ENCODE results near the gene ATXN1.
A peak's percentile ranks its signal among the peaks of the same experiment; 100 is the strongest.
"Not testable (repeated sequence)": the region's sequence is repeated elsewhere in the genome, so short reads cannot be mapped to it uniquely, and the experiment has no call there.

The ATXN1 gene

GRCh38 chr6:16420337-16420714 is 340.9 kb downstream of the ATXN1 start:
- DNase-seq (ENCODE audit: low read depth) = no peak
- no peak overlapping the region for H3K4me3 ChIP-seq (ENCODE audit: low read depth, low read length)

GRCh38 chr6:16419636-16420336 is 341.5 kb downstream of the ATXN1 start:
- no peak overlapping the region for H3K4me3 ChIP-seq (ENCODE audit: low read depth, low read length)

DNA sequence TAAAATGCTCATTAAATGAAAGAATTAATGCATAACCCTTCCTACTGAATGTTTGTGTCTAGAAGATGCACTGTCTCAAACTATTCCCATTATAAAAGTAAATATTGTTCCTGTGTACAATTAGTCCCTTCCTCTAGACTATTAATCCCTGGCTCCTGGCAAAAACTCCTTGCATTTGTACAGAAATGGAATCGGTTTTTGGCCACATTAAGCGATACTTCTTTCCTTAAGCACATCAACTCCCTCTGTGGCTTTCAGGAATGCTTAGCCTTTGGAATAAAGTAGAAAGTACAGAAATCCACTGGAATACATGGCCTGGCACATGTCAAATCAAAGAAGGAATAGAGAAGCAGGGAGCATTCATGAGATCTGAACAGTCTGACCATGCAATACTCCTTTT is 343.1 kb downstream of the ATXN1 start:
- H3K4me3 ChIP-seq (ENCODE audit: low read depth, low read length) = no peak overlapping the region
- DNase-seq (ENCODE audit: low read depth) = no peak

More at GRCh38 chr6:16419636-16420336, 341.5 kb downstream of the ATXN1 start:
- no peak for DNase-seq (ENCODE audit: low read depth)

DNA sequence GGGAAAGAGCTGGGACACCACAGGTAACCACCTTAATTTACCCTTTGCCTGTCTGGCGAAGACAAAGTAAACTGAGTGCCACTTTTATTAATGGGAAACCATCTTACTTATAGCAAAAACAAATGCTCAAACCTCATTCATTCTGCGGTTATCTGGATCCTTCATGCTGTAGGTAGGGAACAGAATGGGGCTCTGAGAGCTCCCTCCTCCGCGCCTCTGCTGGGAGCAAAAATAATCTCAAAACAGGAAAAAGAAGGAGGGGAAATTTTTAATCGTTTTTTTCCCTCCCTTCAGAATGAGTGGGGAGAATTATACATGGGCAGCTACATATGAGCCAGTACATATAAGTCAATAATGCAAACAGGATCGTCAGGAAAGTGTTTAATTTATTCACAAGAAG is 345.6 kb downstream of the ATXN1 start:
- DNase-seq (ENCODE audit: low read depth) = no peak

DNA sequence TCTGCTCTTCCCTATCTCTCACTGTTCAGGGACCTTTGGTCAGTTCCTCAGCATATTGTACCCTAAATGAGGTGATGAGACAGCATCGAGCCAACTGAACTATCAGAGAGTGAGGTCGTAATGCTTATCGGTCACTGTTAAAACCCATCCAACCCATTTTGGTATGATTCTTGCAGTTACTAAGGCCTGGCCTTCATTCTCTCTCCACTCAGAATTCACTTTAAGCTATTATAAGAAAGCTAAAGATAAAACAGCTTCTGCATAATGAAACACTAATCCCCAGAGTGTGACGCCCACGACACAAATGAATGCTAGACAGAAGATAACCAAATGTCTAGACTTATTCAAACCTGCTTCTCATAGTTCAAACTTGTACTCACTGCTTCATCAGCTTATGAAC is 347.1 kb downstream of the ATXN1 start:
- H3K4me3 ChIP-seq (ENCODE audit: low read depth, low read length) = no peak overlapping the region
- no peak for DNase-seq (ENCODE audit: low read depth)

More for the DNA sequence above, 345.6 kb downstream of the ATXN1 start:
- no peak overlapping the region for H3K4me3 ChIP-seq (ENCODE audit: low read depth, low read length)

DNA sequence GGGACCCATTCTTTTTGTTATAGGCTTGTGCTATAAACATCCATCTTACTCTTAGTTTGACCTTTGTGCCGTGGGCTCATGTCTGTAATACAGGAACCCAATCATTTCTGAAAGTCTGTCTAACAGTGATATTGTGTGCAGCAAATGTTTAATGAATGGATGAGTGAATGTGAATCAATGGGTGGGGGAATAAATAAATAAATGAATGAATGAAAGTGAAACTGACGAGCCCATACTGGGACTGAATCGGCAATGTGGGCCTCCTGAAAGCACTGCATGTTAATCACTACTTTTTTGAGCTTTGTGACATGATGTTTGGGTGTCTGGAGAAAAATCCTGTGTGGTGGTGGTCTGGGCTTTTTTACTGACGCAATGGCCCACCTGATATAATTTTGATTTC is 347.9 kb downstream of the ATXN1 start:
- no peak overlapping the region for H3K4me3 ChIP-seq (ENCODE audit: low read depth, low read length)
- no peak for DNase-seq (ENCODE audit: low read depth)

GRCh38 chr6:16412982-16413381 is 348.3 kb downstream of the ATXN1 start:
- DNase-seq (ENCODE audit: low read depth) = no peak
- H3K4me3 ChIP-seq (ENCODE audit: low read depth, low read length) = no peak overlapping the region

GRCh38 chr6:16412171-16412570 is 349.1 kb downstream of the ATXN1 start:
- DNase-seq (ENCODE audit: low read depth) = no peak
- H3K4me3 ChIP-seq (ENCODE audit: low read depth, low read length) = no peak overlapping the region

GRCh38 chr6:16409531-16410441 is 351.5 kb downstream of the ATXN1 start:
- DNase-seq (ENCODE audit: low read depth) = no peak
- H3K4me3 ChIP-seq (ENCODE audit: low read depth, low read length) = no peak overlapping the region

DNA sequence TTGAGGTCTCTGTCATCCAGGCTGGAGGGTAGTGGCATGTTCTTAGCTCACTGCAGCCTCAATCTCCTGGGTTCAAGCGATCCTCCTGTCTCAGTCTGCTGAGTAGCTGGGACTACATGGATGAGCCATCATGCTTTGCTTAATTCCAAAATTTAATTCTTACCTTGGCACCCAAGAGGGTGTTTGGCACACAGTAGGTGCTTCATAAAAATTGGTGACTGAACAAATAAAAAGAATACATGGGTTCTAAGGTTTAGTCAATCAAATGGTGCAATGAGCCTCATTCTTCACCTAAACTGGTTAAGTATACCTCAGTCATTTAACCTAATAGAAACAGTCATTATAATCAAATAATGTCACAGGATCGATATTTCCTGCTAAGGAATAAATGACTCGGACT is 352.5 kb downstream of the ATXN1 start:
- no peak overlapping the region for H3K4me3 ChIP-seq (ENCODE audit: low read depth, low read length)
- no peak for DNase-seq (ENCODE audit: low read depth)

DNA sequence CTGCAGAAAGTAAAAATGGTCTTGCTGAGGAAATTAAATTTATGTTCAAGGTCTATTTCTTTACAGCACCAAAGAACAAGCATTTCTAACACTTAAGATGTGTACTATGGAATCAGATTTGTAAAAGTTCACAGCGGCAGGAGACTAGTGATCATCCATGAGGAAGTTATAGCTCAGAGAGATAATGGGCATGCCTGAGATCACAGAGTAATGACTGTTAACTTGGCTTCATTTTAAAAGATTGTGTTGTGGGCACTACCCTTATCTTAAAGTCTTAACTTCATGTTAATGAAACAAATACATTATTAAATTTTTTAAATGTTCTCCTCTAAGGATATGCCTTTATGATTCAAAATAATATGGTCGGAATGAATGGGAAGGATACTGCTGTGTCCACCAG is 354.3 kb downstream of the ATXN1 start:
- H3K4me3 ChIP-seq (ENCODE audit: low read depth, low read length) = no peak overlapping the region
- no peak for DNase-seq (ENCODE audit: low read depth)

DNA sequence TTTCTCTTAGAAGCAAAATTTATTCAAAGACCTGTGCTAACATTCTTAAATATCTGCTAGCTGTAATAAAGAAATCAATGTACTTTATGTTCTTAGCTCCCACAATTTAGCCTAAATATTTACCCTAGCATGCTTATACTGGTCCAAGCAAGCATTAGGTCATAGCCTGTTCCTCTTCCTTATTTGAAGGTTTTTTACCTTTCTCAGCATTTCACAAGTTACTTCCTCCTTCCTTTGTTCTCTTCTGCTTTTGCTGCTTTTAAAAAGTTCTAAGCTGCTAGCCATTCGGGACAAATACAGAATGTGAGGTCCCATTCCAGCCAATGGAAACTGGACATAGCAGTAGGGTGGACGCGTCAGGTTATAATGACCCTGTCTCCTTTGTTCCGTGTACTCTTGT is 354.7 kb downstream of the ATXN1 start:
- H3K4me3 ChIP-seq (ENCODE audit: low read depth, low read length); DNase-seq (ENCODE audit: low read depth): not testable (repeated sequence)

- no peak overlapping the region for H3K4me3 ChIP-seq (ENCODE audit: low read depth, low read length)
- no peak for DNase-seq (ENCODE audit: low read depth)
These were observed 355.9 kb downstream of the ATXN1 start for GRCh38 chr6:16405375-16405774.

- H3K4me3 ChIP-seq (ENCODE audit: low read depth, low read length) = no peak overlapping the region
- no peak for DNase-seq (ENCODE audit: low read depth)
These were observed 356.8 kb downstream of the ATXN1 start for GRCh38 chr6:16404456-16404855.

GRCh38 chr6:16403831-16404230 is 357.4 kb downstream of the ATXN1 start:
- H3K4me3 ChIP-seq (ENCODE audit: low read depth, low read length) = no peak overlapping the region
- no peak for DNase-seq (ENCODE audit: low read depth)

- peak; percentile 78 for DNase-seq (ENCODE audit: low read depth)
- H3K4me3 ChIP-seq (ENCODE audit: low read depth, low read length) = no peak overlapping the region
These were observed 358.7 kb downstream of the ATXN1 start for GRCh38 chr6:16402581-16402900.

DNA sequence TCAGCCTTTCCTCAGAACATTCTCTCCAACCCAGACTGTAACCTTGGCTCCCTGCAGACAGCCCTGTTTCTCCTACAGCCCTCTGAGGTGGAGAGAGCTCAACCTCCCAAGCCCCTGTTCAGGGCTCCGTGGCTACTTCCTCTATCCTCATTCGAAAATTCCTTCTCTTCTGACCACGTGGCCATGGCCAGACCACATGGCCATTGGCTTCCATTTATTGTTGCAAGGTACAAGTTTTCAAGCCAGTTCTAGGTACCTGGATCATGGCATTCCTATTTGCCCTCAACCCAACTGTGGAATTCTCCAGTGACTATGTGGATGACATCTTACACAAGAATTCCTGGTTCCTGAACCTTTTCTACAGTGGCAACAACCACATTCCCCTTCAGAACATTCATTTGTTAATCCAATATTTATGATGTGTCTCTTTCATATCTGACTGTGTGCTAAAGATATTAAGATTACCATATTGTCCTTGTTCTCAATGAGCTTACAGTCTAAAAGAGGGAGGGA is 361.0 kb downstream of the ATXN1 start:
- DNase-seq (ENCODE audit: low read depth) = no peak
- H3K4me3 ChIP-seq (ENCODE audit: low read depth, low read length) = no peak overlapping the region

- no peak overlapping the region for H3K4me3 ChIP-seq (ENCODE audit: low read depth, low read length)
- no peak for DNase-seq (ENCODE audit: low read depth)
These were observed 361.6 kb downstream of the ATXN1 start for GRCh38 chr6:16399695-16400094.

DNA sequence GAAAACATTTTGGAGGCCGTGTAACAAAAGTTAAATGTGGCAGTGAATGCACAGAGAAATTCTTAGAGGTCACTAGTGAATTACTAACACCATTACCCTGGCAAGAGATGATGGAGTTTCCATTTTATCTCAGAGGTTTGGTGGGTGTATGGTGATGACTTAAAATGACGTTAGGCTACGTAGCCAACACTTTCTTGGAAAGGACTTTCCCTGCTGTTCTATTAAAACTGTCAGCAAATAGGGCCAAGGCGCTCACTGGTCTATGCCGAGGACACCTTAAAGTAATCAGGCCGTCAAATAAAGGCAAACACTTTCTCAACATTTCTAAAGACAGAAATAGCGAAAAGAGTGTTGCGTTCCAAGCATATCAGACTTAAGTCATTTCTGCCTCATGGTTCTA is 362.1 kb downstream of the ATXN1 start:
- H3K4me3 ChIP-seq (ENCODE audit: low read depth, low read length) = no peak overlapping the region
- DNase-seq (ENCODE audit: low read depth) = no peak

DNA sequence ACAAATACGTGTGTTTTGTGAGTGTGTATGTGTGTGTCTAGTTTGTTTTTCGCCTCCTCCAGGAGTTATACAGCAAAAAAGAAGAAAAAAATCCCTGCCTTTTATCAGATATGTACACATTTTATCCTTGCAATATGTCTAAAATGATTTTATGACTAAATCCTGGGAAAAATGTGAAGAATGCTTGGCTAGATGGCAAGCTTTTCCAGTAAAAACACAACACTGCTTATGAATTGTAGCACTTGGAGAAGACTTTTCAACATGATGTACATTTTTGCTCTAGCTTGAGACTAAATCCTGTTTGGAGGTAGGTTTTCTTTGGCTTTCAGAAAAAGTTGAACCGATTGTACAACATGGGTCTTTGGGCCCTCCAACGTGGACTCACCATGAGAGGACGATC is 362.7 kb downstream of the ATXN1 start:
- H3K4me3 ChIP-seq (ENCODE audit: low read depth, low read length) = no peak overlapping the region
- DNase-seq (ENCODE audit: low read depth) = peak; percentile 12

- H3K4me3 ChIP-seq (ENCODE audit: low read depth, low read length) = no peak overlapping the region
- DNase-seq (ENCODE audit: low read depth) = peak; percentile 6
These were observed 363.6 kb downstream of the ATXN1 start for GRCh38 chr6:16397623-16398022.
